Glomerular endothelial cell (primary cell): ENCODE measurements around the gene TBC1D22A. TPM values are rescaled to one million over a fixed set of nuclear protein-coding genes. Genes with fewer than 3 reads are reported as not detected.

ENCODE experiments used
- DNase-seq: peaks from one replicate; pipeline ENCODE4 v3.0.0-alpha.2; 2011; ENCODE audit warnings: low read depth, low spot score; ENCODE audit errors: extremely low read depth
- total RNA-seq: library from RNA; depleted of rRNA; stranded (reverse); fragments of >200 nt; gene quantifications from 2 replicates; pipeline ENCODE4 v1.2.3, GENCODE V29; 2015

TBC1D22A gene
- total RNA-seq, 1 donor from 2014 or later = 38.7 TPM

DNA sequence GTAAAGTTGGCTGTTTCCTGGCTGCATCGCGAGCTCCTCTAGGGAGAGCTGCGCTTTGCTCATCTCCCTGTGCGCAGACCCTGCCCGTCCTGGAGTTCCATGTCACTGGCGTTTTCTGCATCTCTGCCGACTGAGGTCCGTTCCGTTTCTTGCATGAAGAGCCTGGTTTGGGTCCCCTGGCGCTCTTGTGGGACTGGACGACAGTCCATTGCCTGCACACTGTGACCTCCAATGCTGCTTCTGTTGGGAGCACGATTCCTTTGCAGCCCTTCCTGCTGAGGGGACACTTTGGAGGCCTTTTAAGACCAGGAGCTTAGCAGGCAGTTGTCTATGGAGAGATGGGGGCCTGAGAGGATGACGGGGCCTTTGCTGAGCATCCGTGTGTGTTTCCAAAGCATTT is 90.3 kb downstream of the TBC1D22A start:
- no peak for DNase-seq

DNA sequence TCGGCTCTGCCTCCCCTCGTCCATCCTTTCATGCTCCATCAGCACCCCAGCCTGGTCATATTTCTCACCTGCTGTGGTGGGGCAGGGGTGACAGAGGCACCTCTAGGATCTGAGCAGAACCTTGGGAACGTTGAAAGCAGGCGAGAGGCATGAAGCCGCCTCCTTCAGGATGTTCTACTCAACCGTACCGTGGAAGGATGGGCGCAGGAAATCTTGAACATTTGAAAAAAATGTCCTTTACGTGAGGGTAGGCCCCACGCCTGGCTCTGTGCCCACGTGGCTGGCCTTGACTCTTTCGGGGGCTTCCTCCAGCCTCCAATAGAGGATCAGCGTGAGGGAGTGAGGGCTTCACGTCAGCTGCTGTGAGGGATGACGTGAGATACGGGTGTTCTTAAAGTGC is 90.7 kb downstream of the TBC1D22A start:
- no peak for DNase-seq

DNA sequence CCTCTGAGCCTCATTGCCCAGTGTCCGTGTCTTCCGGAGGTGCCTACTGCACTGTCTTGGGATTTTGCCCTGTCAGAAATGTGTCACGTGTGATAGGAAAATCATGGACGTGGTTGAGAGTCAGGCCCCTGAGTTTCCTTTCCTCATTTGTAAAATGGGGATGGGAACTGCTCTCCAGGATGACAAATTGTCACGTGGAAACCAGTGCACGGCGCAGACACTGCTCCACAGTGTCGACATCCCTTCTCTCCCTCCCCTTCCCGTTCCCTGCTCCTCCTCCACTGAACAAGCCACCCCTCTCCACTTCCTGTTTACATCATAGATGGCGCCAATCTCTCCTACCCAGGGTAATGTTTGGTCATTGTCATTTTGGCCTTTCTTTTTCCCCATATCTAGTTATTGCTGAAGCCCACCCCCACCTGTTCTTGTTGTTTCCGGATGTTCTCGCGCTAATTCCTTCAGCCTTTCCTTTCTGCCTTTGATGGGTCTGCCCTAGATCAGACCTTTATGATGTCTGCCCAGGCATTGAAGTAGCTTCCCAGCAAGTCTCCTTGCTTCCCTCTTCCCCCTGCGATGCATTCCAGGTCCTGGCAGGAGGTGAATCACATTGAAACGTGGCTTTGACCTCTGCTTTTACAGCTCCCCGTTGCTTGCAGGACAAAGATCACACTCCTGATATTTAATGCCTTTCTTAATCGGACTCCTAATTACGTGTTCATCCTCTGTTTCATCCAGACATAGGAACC is 91.8 kb downstream of the TBC1D22A start:
- DNase-seq = peak; percentile 39

DNA sequence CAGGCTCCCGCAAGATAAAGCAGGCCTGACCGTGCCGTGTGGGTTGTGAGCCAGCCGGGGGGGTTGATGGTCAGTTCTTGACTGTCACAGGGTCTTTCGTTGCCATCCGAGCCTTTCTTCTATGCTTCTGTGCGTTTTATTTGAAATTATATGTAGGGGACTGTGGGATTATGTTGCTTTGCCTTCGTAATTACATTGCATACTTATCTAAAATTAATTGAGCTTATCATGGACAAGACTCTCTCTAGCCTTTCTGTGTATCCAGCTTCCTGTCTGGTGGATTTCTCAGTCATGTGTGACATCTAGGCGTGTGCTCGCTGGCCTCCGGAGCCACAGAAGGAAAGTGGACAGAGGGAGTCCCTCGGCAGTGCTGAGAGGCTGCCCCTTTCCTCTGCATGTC is 93.2 kb downstream of the TBC1D22A start:
- DNase-seq = no peak

DNA sequence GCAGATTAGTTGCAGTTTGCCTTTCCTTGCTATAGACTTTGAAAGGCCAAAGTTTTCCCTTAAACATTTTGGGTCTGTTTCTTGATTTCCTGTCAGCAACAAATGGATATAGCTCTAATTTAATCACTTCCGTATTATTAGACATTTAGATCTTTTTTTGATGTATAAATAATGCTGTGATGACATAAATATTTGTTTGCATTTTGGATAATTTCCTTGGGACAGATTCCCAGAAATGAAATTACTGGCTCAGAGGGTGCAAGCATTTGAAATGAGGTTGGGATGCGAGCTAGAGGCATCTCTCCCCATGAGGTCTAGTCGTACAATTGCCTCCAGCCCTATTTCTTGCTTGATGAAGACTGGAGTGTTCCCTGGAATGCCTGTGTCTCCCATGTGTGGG is 94.2 kb downstream of the TBC1D22A start:
- DNase-seq = no peak

DNA sequence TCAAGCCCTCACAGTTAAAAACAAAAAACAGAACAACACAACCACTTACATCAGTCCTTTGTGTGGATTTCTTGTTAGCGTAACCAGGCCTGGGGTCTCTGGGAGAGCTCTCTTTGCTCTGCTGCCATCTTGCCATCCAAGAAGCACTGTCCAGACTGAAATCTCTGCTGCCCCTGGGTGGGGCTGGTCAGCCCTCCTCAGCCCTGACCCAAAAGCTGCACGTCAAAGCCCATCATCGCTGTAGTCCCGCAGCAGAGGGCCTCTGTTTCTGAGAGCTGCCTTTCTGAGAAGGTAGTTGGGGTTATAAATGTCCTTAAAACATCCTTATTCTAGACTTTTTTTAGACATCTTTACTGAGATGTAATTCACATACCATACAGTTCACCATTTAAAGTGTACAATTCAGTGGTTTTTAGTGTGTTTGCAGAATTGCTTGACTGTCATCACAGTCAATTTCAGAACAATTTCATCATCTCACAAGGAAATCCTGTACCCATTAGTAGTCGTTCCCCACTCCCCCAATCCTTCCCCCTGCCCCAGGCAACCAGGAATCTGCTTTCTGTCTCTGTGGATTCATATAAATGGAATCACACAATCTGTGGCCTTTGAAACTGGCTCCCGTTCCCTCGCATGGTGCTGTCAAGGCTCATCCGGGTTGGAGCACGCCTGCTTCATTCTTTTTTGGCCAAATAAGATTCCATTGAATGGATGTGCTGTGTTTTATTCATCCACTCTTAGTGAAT is 94.9 kb downstream of the TBC1D22A start:
- no peak for DNase-seq

DNA sequence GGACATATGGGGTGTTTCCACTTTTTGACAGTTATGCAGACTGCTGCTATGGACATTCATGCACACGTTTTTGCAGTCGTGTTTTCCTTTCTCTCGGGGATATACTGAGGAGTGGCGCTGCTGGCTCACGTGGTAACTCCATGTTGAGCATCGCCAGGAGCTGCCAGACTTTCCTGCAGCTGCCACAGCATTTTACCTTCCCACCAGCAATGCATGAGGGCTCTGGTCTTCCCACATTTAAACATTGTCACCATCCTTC is 95.4 kb downstream of the TBC1D22A start:
- DNase-seq = no peak

DNA sequence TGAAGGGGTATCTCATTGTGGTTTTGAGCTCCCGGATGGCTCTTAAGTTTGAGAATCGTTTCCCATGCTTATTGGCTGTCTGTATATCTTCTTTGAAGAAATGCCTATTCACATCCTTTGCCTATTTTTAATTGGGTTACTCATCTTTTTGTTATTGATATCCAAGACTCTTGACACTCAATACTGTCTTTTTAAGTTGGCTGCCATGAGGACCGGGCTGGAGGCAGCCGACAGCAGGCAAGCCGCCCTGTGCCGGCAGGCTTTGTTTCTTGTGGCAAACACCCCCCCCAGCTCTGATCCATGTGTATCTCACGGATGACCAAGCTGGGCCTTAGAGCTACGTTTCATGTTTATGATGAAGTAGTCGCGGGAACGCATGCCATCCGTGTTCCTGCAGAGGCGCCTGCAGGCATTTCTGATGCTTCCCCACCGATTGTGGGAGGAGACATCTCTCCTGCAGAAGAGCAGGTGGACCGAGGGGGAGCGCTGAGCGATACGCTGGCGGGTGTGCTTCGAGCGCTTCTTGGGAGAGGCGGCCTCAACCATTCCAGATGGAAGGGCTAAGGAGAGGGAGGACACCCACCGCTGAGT is 95.8 kb downstream of the TBC1D22A start:
- DNase-seq = no peak

DNA sequence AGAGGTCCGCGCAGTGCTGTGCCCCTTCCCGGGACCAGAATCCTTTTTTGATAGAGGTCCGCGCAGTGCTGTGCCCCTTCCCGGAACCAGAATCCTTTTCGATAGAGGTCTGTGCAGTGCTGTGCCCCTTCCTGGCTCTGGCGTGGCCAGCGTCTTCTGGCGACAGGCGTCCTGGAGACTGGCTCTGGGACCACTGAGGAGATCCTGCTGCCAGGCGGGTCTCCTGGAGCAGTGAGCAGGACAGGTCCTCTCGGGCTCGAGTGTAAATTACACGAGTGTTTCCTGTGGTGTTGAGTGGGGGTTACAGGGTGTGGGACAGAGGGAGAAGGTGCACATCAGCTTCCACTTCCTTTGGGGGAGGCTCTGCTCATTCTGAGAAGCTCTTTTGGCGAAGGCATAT is 98.1 kb downstream of the TBC1D22A start:
- DNase-seq = no peak

DNA sequence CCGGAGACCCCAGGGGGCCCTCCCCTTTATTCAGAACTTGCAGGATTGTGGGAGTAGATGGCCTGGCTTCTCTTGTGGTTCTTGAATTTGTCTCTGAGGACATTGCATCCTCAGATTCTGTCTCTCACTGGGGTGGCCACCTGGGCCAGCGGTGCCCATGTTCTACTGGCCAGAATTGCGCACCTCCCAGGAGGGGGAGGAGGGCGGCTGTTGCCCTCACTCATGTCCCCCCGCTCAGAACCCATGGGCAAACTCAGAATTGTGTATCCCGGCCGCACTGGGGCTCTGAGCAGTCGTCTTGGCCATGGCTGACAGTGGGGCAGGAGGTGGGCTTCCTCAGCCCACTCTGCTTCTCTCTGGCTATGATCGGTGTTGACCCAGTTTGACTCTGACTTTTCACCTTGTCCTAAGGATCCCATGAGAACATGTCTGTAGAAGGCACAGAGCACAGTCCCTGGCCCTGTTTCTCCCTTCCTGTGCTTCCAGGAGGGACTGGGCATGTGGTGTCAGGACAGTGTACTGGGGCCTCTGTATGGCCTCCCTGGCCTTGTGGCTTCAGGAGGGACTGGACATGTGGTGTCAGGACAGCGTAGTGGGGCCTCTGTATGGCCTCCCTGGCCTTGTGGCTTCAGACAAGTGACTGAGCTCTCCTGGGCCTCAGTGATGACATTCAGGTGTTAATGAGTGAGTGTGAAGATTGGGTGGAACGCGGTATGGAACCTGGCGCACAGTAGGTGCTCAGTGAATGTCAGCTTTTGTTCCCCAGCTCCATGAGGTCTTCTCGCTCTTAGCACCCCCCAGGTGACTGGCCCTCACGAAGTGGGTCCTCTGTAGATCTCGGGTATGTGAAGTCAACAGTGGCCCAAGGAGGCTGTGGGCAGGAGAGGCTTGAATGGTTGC is 99.3 kb downstream of the TBC1D22A start:
- no peak for DNase-seq

DNA sequence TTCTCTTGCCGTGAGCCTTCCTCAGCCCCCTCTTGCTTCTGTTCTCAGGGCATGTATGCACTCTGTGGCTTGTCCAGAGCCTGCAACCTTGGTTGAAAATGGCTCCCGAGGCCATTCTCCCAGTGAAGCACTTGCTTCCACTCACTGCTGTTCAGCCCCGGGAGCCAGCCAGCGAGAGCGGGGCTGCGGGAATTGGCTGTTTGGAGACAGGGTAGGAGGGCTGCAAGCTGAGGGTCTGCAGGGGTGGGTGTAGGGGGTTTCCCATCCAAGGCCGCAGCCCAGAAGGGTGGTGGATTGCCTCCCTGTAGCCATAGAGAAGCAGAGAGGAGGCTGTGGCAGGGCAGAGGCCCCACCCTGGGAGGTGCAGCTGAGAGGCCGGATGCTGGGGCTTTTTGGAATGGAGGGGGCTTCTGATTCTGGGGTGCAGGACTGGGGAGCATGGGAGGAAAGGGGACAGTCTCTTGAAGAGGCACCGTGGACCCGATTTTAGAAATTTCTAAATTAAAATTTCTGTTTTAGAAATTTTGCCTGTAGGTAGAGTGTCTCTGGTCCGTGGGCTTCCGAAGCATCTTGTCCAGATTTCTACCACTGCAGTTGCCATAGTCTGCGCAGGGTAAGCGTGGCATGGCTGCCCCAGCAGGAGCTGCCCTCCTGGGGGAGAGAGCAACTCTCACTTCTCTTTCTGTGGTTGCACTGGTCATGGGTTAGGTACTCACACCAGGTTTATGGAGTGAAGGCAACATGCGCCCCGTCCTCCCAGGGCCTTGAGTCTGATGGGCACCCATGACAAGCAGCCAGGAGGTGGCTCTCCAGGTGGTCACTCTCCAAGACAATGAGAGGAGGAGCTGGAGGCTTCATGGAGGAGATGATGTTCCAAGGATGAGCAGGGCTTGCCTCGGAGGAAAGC is 100.2 kb downstream of the TBC1D22A start:
- DNase-seq = no peak

DNA sequence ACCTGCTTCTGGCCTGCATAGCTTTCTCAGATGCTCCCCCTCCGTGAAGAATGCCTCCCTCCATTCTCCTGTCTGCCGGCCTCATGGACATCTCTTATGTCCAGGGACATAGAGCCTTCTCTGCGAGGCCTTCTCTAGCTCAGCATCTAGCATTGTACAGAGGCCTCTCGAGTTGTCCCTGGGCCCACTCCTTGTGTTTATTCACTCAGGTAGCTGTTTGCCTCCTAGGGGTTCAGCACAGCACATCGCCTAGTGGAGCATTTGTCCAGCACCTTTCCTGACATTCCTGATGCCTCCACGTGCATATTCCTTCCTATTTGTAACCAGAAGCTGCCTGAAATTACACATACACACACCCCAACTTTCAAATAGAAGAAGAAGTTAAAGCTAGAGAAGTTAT is 101.3 kb downstream of the TBC1D22A start:
- no peak for DNase-seq

DNA sequence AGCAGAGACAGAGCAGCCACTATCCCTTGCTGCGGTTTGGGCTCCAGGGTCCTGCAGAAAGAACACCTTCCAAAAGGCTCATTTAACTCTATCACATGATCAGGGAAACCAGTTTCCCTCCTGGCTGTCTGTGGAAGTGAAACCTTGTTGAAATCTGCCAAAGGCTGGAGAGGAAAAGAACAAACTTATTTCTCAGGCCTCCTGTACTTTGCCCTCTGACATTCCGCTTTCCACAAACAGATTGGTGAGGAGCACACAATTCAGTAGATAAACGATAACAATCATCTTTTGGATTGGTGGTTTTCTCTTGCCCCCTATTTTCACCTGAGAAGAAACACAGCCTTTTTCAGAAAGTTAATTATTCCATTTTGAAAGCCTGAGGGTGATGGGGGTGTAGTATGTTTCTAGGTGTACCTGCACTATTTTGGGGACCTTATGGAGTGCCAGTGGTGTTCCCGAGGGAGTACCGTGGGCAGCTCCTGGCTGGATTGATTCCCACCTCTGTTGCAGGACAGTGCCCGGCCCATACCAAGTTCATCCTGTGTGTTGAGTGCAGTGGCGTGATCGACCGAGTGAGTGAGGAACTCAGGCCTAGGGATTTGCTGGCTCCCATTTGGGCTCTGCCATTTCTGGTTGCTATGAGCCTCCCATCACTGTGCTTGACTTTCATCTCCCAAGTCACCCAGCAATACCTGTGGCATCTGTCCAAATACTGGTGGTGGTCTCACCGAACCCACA is 102.0 kb downstream of the TBC1D22A start:
- DNase-seq = no peak

DNA sequence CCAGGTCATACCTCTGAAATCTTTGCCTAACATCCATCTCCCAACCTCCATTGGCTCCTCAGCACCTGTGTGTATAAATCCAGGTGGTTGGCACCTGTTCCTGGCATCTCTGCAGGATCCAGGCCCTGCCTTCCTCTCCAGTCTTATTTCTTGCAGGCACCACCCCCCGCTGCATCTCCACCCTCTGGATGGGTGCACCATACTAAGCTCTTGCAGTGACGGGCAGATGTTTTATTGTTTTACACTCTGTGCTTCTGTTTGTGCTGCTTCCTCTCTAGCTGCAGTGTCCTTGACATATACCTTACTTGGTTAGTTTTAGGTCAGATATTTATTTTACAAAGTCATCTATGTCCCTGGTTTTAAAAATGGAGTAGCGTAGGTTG is 102.6 kb downstream of the TBC1D22A start:
- DNase-seq = no peak

DNA sequence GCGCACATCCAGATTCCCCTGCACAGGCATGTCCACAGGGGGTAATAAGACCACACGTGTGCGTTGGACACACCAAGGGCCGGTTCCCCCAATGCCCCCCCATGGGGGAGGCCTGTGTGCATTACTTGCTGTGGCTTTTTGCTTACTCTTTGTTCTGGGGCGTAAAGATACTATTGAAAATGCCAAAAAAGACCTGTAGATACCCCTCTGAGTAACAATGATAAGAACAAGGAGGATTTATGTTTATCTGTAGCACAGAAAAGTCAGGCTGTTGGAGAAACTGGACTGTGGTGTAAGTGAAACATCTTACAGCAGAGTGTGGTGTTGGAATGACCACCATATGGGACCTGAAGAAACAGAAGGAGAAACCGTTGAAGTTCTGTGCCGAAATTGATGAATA is 103.2 kb downstream of the TBC1D22A start:
- no peak for DNase-seq

DNA sequence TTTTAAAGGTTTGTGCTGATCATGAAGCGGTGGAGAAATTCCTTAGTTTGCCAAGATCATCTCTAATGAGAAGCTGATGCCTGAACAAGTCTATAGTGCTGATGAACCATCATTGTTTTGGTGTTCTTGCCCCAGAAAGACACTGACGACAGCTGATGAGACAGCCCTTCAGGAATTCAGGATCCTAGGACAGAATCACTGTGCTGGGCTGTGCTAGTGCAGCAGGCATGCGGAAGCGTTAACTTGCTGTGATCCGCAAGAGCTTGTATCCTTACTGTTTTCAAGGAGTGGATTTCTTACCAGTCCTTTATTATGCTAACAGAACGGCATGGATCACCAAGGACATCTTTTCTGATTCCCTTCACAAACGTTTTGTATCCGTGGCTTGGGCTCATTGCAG is 104.1 kb downstream of the TBC1D22A start:
- DNase-seq = no peak

DNA sequence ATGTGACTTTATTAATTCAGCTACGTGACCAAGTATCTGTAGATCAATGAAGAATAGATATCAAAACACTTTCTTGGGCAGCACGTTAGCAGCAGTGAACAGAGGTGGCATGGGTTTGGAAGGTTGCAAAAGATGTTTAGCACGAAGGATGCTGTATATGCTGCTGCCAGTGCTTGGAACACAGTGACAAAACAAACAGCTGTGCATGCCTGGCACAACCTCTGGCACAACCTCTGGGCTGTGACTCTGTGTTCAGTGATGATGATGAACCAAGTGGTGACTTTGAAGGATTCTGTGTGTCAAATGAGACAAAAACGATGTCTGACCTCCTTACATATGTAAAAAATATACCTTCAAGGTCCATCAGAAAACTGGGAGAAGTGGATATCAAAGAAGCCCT is 104.7 kb downstream of the TBC1D22A start:
- no peak for DNase-seq

DNA sequence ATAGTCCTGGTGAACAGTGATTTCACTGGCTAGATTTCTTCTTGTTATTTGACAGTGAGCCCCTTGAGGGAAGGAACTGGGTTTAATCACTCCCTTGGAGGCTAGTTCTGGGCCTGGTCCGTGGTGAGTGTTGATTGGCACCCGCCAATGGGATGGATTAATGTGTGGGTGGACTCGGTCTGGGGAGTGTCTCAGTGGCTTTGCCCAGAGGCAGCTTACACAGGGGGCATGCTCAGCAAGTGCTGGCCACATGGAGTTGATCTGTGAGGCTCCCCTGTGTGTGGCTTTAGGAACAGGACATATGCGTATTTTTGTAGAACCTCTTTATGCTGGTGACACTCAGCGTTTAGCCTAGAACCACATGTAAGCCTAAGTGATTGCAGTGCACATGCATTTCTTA is 106.9 kb downstream of the TBC1D22A start:
- DNase-seq = no peak

DNA sequence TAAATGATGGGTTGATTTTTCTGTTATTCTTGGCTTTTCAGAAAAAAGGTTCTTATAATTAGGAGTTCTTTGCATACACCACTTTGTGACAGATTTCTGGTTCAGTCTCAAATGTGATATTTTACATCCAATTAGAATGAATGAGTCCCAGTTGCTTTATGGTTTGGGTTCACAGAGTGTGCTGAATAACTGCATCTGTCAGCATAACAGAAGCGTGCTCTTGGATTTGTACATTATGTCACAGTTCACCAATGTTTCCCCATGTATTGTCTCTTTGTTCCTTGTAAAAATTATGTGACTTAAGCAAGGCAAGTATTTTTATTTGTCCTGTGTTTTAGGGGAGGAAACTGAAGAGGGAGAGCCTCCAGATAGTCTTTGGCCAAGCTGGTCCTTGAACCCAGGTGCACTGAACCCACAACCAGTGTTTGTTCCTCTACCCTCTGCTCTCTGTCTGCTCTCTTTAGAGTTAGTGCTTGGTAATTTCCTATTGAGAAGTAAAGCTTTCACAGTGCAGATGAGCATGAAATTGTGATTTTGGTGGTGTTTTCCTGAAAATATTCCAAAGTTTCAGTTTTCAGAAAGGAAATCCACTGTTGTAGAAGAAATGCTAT is 107.5 kb downstream of the TBC1D22A start:
- DNase-seq = no peak
